ENCODE measurements around the gene RFXANK.

DNA sequence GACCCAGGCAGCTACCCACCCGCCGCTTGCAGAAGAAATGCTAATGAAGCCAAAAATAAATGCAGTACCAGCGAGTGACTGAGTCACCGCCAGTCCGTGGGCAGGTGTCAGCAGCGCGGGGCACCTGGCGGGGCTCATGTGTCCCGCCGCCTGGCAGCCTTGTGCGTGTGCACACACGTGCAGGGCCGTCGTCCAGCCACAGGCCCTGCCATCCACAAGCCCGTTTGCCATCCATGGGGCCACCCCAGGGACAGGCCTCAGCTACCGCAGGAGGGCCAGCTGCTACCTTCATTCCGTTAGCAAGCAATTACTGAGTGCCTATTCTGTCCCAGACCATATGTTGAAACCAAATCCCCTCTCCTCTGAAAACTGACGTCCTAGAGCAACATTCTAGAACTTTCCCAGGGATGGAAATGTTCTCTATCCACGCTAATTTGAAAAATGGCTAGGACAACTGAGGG lies 40.2 kb downstream of the RFXANK start:
- TF ChIP-seq, protein P1, sequence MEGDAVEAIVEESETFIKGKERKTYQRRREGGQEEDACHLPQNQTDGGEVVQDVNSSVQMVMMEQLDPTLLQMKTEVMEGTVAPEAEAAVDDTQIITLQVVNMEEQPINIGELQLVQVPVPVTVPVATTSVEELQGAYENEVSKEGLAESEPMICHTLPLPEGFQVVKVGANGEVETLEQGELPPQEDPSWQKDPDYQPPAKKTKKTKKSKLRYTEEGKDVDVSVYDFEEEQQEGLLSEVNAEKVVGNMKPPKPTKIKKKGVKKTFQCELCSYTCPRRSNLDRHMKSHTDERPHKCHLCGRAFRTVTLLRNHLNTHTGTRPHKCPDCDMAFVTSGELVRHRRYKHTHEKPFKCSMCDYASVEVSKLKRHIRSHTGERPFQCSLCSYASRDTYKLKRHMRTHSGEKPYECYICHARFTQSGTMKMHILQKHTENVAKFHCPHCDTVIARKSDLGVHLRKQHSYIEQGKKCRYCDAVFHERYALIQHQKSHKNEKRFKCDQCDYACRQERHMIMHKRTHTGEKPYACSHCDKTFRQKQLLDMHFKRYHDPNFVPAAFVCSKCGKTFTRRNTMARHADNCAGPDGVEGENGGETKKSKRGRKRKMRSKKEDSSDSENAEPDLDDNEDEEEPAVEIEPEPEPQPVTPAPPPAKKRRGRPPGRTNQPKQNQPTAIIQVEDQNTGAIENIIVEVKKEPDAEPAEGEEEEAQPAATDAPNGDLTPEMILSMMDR (conservative IDR thresholded peaks at IDR 0.05; ENCODE audit: low read length): no peak
- TF ChIP-seq EZH2phosphoT487 (IDR thresholded peaks at IDR 0.05; ENCODE audit: borderline replicate concordance, low read depth, low read length): no peak
